NCI-H524 treated with DMSO at 0.1 percent for 48 hours (cell line): ENCODE data around the gene ABR.
"Not testable (repeated sequence)": the region's sequence is repeated elsewhere in the genome, so short reads cannot be mapped to it uniquely, and the experiment has no call there.

Source experiments
- DNase-seq: peaks from one replicate; lab custom pipeline; 2025; lab: John Stamatoyannopoulos, UW

ABR gene

GRCh38 chr17:1095090-1095852, 84.5 kb downstream of the ABR start:
- no peak for DNase-seq

- DNase-seq: no peak
These were observed 85.2 kb downstream of the ABR start for GRCh38 chr17:1094591-1094990.

GRCh38 chr17:1091900-1092299, 87.9 kb downstream of the ABR start:
- DNase-seq: no peak

GRCh38 chr17:1091190-1091534, 88.6 kb downstream of the ABR start:
- DNase-seq: no peak

GRCh38 chr17:1090465-1091189, 89.2 kb downstream of the ABR start:
- DNase-seq: no peak

GRCh38 chr17:1089915-1090314, 89.9 kb downstream of the ABR start:
- no peak for DNase-seq

- DNase-seq: no peak
These were observed 92.2 kb downstream of the ABR start for GRCh38 chr17:1087381-1088241.

GRCh38 chr17:1083451-1084187, 96.2 kb downstream of the ABR start:
- no peak for DNase-seq

- DNase-seq: no peak
These were observed 97.2 kb downstream of the ABR start for GRCh38 chr17:1082579-1082978.

GRCh38 chr17:1078831-1079561, 100.8 kb downstream of the ABR start:
- DNase-seq: no peak

GRCh38 chr17:1077986-1078711, 101.6 kb downstream of the ABR start:
- DNase-seq: no peak

GRCh38 chr17:1077581-1077985, 102.2 kb downstream of the ABR start:
- DNase-seq: no peak

GRCh38 chr17:1076982-1077302, 102.8 kb downstream of the ABR start:
- no peak for DNase-seq

- DNase-seq: no peak
These were observed 103.3 kb downstream of the ABR start for GRCh38 chr17:1076299-1076981.

GRCh38 chr17:1074886-1075605, 104.7 kb downstream of the ABR start:
- DNase-seq: no peak

GRCh38 chr17:1073963-1074625, 105.7 kb downstream of the ABR start:
- DNase-seq: not testable (repeated sequence)

GRCh38 chr17:1073241-1073962, 106.4 kb downstream of the ABR start:
- DNase-seq: peak; percentile 25

GRCh38 chr17:1072551-1072961, 107.2 kb downstream of the ABR start:
- DNase-seq: no peak
